Esophagus (tissue), 2 donors: ENCODE measurements around the gene PIP5KL1. TPM values are rescaled to one million over a fixed set of nuclear protein-coding genes. Genes with fewer than 3 reads are reported as not detected.

Experiments
- H3K27ac ChIP-seq, 2 donors: one replicate each; pipeline ENCODE4 v1.5.1; 2013; ENCODE audit warnings: low read depth in 2 of 2, mild to moderate bottlenecking in 2 of 2, inconsistent platforms in 1 of 2, low read length in 1 of 2, moderate library complexity in 1 of 2
- H3K27me3 ChIP-seq, 2 donors: one replicate each; pipeline ENCODE4 v1.6.1; 2013; ENCODE audit warnings: low read length in 2 of 2, control low read depth in 1 of 2, mild to moderate bottlenecking in 1 of 2; ENCODE audit not compliant: insufficient read depth in 2 of 2, control insufficient read depth in 1 of 2
- H3K36me3 ChIP-seq, 2 donors: one replicate each; pipeline ENCODE4 v1.6.1; 2013; ENCODE audit warnings: low read length in 1 of 2; ENCODE audit not compliant: control insufficient read depth in 2 of 2, insufficient read depth in 2 of 2
- H3K4me1 ChIP-seq, 2 donors: one replicate each; pipeline ENCODE4 v1.6.1; 2013; ENCODE audit warnings: low read length in 1 of 2; ENCODE audit not compliant: control insufficient read depth in 2 of 2, insufficient read depth in 2 of 2
- H3K4me3 ChIP-seq, 2 donors: one replicate each; pipeline ENCODE4 v1.5.1; 2013; ENCODE audit warnings: low read length in 2 of 2, mild to moderate bottlenecking in 2 of 2, low read depth in 1 of 2, moderate library complexity in 1 of 2
- H3K9me3 ChIP-seq, 2 donors: one replicate each; pipeline ENCODE4 v1.6.1; 2013; ENCODE audit warnings: mild to moderate bottlenecking in 2 of 2, low read depth in 1 of 2, low read length in 1 of 2, moderate library complexity in 1 of 2; ENCODE audit not compliant: control insufficient read depth in 2 of 2, insufficient read depth in 1 of 2
- WGBS, 2 donors: extraction: QIAGEN DNeasy Blood & Tissue Kit; methylation state at CpG; one replicate each; pipeline ENCODE4 v1.1.7; 2013; 5-methylcytosine and 5-hydroxymethylcytosine counted together
- polyA plus RNA-seq, 2 donors: library from polyadenylated mRNA; stranded (reverse); fragments of 200-250 nt; gene quantifications; one replicate each; pipeline ENCODE4 v1.2.3, GENCODE V29; 2013
- donor health status: healthy with polysubstance abuse.
- donor health status: Bipolar disorder and iron deficiency.

PIP5KL1 gene
- polyA plus RNA-seq, 2 donors = 2.7 to 4.8 TPM

- Histone ChIP-seq H3K4me1 (peaks cover 27 to 46% of the 10 kb centered on the region in 2 donors), H3K27me3 (no peaks in the 10 kb centered on the region), H3K27ac (peak overlapping the region; percentile 89 to 95), H3K9me3 (no peaks in the 10 kb centered on the region), H3K36me3 (peaks cover 0 to 3% of the 10 kb centered on the region in 2 donors), H3K4me3 (no peak overlapping the region)
- 74 to 77% methylated on average over 2 of the region's 2 CpGs for WGBS, 2 donors
Measured at GRCh38 chr9:127961155-127961490, 30.5 kb upstream of the PIP5KL1 start.

DNA sequence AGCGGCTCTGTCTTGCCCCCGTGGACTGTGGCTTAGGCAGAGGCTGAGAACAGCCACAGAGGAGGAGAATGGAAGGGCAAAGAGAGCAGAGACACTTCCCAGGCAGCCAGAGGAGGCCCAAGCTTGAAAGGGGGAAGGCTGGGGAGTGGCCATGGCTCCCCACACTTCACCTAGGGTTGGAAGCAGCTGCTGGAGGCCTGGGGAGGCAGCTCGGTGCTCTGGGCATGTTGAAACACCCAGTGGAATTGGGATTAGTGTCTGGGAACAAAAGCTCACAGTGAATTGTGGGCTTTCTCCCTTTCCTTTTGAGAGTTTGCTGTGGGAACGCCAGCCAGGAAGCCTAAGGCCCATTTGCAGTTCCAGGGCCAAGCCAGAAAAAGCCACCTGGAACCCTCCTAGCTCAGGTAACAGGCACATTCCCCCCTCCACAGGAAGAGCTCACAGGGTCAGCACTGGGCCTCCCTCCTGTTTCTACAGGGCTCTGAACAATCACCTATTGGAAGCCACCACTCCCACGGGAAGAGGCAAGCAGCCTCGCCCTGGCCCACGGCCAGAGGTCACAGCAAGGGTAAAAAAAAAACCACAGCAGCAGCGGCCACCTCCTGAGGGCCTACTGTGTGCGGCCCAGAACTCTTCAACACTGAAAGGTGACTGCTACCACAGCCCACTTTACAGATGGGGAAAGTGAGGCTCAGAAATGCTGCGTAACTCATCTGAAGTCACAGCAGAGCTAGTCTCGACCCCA, 30.0 kb upstream of the PIP5KL1 start:
- no peak overlapping the region for H3K4me3 ChIP-seq
- H3K4me1 ChIP-seq = peaks cover 24 to 47% of the 10 kb centered on the region in 2 donors
- H3K27ac ChIP-seq = peak overlapping the region; percentile 89 to 95
- no peaks in the 10 kb centered on the region for H3K27me3 ChIP-seq
- H3K36me3 ChIP-seq = peaks cover 0 to 3% of the 10 kb centered on the region in 2 donors
- 36 to 37% methylated on average over 10 to 11 of the region's 11 CpGs for WGBS, 2 donors
- H3K9me3 ChIP-seq = no peaks in the 10 kb centered on the region

GRCh38 chr9:127959841-127960409, 29.3 kb upstream of the PIP5KL1 start:
- no peaks in the 10 kb centered on the region for H3K27me3 ChIP-seq
- 53 to 60% methylated on average over 2 of the region's 2 CpGs for WGBS, 2 donors
- peaks cover 24 to 45% of the 10 kb centered on the region in 2 donors for H3K4me1 ChIP-seq
- peaks cover 0 to 3% of the 10 kb centered on the region in 2 donors for H3K36me3 ChIP-seq
- H3K4me3 ChIP-seq = no peak overlapping the region
- no peaks in the 10 kb centered on the region for H3K9me3 ChIP-seq
- H3K27ac ChIP-seq = peak overlapping the region; percentile 89 to 95

GRCh38 chr9:127959398-127959797, 28.8 kb upstream of the PIP5KL1 start:
- Histone ChIP-seq H3K9me3 (no peaks in the 10 kb centered on the region), H3K4me1 (peaks cover 21 to 47% of the 10 kb centered on the region in 2 donors), H3K27ac (peak overlapping the region; percentile 45 to 89), H3K27me3 (no peaks in the 10 kb centered on the region), H3K36me3 (peaks cover 0 to 3% of the 10 kb centered on the region in 2 donors), H3K4me3 (no peak overlapping the region)
- WGBS, 2 donors = 84 to 85% methylated on average over 4 of the region's 4 CpGs

- H3K36me3 ChIP-seq = peaks cover 0 to 3% of the 10 kb centered on the region in 2 donors
- 89 to 96% methylated on average over 1 of the region's 1 CpG for WGBS, 2 donors
- H3K4me1 ChIP-seq = peaks cover 14 to 46% of the 10 kb centered on the region in 2 donors
- H3K4me3 ChIP-seq = no peak overlapping the region
- H3K27ac ChIP-seq = no peak overlapping the region
- no peaks in the 10 kb centered on the region for H3K27me3 ChIP-seq
- no peaks in the 10 kb centered on the region for H3K9me3 ChIP-seq
Measured at GRCh38 chr9:127958728-127959127, 28.2 kb upstream of the PIP5KL1 start.

DNA sequence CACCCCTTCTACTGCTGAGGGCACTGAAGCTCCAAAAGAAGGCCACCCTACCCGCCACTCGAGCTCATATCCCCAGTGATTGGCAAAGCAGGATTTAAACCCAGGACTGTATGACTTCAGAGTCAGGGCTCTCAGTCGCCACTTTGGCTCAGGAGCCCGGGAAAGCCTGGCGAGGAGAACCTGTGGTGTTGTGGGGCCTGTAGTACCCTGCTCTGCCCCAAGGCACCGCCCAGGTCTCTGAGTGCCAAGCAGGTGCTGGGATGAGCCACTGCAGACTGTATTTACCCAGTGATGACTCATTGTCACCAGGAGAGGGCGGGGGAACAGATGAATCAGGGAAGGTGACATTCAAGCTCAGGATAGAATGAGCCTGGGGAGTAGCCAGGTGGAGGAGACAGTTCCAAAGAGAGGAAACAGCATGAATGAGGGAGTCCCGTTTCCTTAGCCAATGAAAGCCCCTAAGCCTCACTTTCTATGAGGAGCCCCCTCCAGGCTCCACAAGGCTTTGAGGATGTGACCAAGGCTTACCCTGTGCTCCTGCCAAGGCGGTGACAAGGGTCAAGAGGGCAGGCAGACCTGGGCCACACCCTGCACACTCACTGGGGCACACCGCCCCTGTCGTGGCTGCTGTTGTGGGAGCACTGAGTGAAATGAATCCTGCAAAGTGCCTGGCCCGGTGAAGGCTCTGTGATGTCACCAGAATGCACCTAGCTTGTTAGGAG, 24.9 kb upstream of the PIP5KL1 start:
- Histone ChIP-seq H3K4me3 (no peak overlapping the region), H3K4me1 (peaks cover 0 to 42% of the 10 kb centered on the region in 2 donors)
- WGBS, 2 donors = 26 to 31% methylated on average over 12 of the region's 12 CpGs

GRCh38 chr9:127954831-127955293, 24.3 kb upstream of the PIP5KL1 start:
- Histone ChIP-seq H3K27ac (peak overlapping the region; percentile 80 to 98), H3K27me3 (no peaks in the 10 kb centered on the region), H3K9me3 (no peaks in the 10 kb centered on the region), H3K4me1 (peaks cover 0 to 38% of the 10 kb centered on the region in 2 donors), H3K4me3 (no peak overlapping the region), H3K36me3 (peaks cover 0 to 8% of the 10 kb centered on the region in 2 donors)
- WGBS, 2 donors = 35 to 37% methylated on average over 13 of the region's 13 CpGs

More for the DNA sequence above, 24.9 kb upstream of the PIP5KL1 start:
- no peaks in the 10 kb centered on the region for H3K27me3 ChIP-seq
- peak overlapping the region; percentile 93 to 98 for H3K27ac ChIP-seq
- H3K36me3 ChIP-seq = peaks cover 0 to 6% of the 10 kb centered on the region in 2 donors
- H3K9me3 ChIP-seq = no peaks in the 10 kb centered on the region

GRCh38 chr9:127953768-127954505, 23.4 kb upstream of the PIP5KL1 start:
- 76 to 77% methylated on average over 17 of the region's 17 CpGs for WGBS, 2 donors
- peaks cover 0 to 38% of the 10 kb centered on the region in 2 donors for H3K4me1 ChIP-seq
- H3K36me3 ChIP-seq = peaks cover 0 to 15% of the 10 kb centered on the region in 2 donors
- no peaks in the 10 kb centered on the region for H3K27me3 ChIP-seq
- H3K4me3 ChIP-seq = no peak overlapping the region
- H3K9me3 ChIP-seq = no peaks in the 10 kb centered on the region
- H3K27ac ChIP-seq = peak overlapping the region; percentile 80 to 98

GRCh38 chr9:127953154-127953553, 22.6 kb upstream of the PIP5KL1 start:
- Histone ChIP-seq H3K4me1 (peaks cover 0 to 38% of the 10 kb centered on the region in 2 donors), H3K27me3 (no peaks in the 10 kb centered on the region), H3K27ac (no peak overlapping the region), H3K9me3 (no peaks in the 10 kb centered on the region), H3K4me3 (no peak overlapping the region), H3K36me3 (peaks cover 0 to 22% of the 10 kb centered on the region in 2 donors)
- 85 to 86% methylated on average over 1 of the region's 1 CpG for WGBS, 2 donors
